ENCODE data around the gene UBE2L5. TPM values are rescaled to one million over a fixed set of nuclear protein-coding genes. Genes with fewer than 3 reads are reported as not detected.

Gene UBE2L5
- total RNA-seq, 1 donor from 2014 or later, result not detected

DNA sequence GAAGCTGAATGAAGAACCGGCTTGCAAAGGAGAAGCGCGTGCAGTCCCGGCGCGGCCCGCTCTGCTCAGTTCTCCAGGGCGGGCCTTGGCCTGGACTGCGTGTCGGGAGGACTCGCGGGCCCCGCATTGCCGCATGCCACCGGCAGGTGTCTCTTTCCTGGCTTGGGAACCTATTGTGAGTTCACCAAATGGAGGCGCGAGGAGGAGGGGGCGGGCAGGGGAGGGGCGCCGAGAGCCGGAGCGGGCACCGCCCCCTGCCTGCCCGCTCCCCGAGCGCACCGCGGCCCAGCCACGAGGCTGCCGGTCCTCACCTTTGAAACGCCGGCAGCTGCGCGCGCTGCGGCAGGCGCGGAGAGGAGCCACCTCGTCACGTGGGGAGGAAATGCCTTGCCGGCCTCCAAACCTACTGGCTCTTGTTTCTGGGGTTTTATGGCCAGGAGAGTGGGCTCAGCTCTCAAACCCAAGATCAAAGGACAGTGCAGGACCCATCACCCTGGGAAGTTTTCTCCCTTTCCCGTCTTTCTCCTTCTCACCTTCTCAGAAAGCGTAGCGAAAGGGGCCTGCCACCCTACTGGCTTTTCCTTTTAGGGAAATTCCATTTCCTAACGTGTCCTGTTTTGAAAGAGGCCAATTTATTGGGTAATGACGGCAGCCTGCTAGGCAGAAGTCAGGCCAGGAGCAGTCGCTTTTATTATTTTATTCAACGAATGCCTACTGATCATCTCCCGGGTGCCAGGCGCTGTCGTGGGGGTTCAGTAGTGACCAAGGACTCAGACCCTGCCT is 13.8 kb upstream of the UBE2L5 start:
- peak overlapping the region; percentile 83 for H3K4me2 ChIP-seq (ENCODE audit: low read length)
- FAIRE-seq, result no peak
- H2AFZ ChIP-seq (ENCODE audit: low read depth, low read length), result peak overlapping the region; percentile 94
- peak; percentile 77 for DNase-seq (ENCODE audit: low read depth)
- no peaks in the 10 kb centered on the region for H3K36me3 ChIP-seq (ENCODE audit: insufficient read depth, low read length)
- H3K36me3 Mint-ChIP-seq (ENCODE audit: low read depth, unreplicated experiment), result no peaks in the 10 kb centered on the region
- H3K4me3 Mint-ChIP-seq (ENCODE audit: unreplicated experiment), result peak overlapping the region; percentile 45
- no peaks in the 10 kb centered on the region for H3K79me2 ChIP-seq (ENCODE audit: insufficient read depth, low read length)
- H3K4me3 ChIP-seq (ENCODE audit: insufficient read depth, low read depth, low read length), result peak overlapping the region; percentile 34
- no peaks in the 10 kb centered on the region for H4K20me1 ChIP-seq (ENCODE audit: insufficient read depth, low read length)
- TF ChIP-seq CTCF (IDR thresholded peaks at IDR 0.05; ENCODE audit: insufficient read depth, low read depth, low read length) (peak; percentile 27), EZH2 (IDR thresholded peaks at IDR 0.05; ENCODE audit: insufficient read depth, low read length) (no peak)
- H3K4me1 ChIP-seq (ENCODE audit: insufficient read depth, low read length), result peaks cover 9% of the 10 kb centered on the region
- H3K4me1 Mint-ChIP-seq (ENCODE audit: low read depth, unreplicated experiment), result peaks cover 13% of the 10 kb centered on the region
- peak overlapping the region; percentile 75 for H3K27ac Mint-ChIP-seq (ENCODE audit: unreplicated experiment)
- H3K27me3 ChIP-seq (ENCODE audit: insufficient read depth, low read length), result no peaks in the 10 kb centered on the region
- no peak overlapping the region for H3K27ac ChIP-seq (ENCODE audit: low read depth, low read length)
- peaks cover 3% of the 10 kb centered on the region for H3K27me3 Mint-ChIP-seq (ENCODE audit: low read depth, unreplicated experiment)
- H3K9me3 Mint-ChIP-seq (ENCODE audit: unreplicated experiment), result no peaks in the 10 kb centered on the region
- peak overlapping the region; percentile 70 for H3K9ac ChIP-seq (ENCODE audit: low read length)
- no peaks in the 10 kb centered on the region for H3K9me3 ChIP-seq (ENCODE audit: insufficient read depth, low read depth, low read length)

DNA sequence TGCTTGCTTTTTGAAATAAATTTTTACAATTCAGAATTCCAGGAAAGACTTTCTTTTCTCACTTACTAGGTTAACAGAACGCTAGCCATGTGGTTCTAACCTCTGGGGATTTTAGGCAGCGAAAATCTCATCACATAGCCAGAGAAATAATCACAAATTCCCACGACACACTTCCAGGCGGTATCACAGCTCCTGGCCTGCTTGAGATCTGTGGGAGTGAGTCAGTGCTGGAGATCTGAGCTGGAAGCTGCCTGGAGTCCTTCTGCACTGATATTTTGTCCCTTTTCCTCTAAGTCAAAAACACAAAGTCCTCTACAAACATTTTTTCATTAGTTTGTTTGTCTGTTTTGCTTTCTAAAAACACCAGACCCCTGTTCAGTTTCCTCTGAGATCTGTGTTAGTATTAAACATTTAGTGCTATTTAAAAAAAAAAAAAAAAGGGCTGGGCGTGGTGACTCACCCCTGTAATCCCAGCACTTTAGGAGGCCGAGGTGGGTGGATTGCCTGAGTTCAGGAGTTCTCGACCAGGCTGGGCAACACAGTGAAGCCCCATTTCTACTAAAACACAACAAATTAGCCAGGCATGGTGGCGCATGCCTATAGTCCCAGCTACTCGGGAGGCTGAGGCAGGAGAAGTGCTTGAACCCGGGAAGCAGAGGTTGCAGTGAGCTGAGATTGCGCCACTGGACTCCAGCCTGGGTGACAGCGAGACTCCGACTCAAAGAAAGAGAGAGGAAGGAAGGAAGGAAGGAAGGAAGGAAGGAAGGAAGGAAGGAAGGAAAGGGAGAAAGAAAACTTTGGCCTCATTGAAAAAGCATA is 12.2 kb upstream of the UBE2L5 start:
- no peaks in the 10 kb centered on the region for H3K9me3 Mint-ChIP-seq (ENCODE audit: unreplicated experiment)
- TF ChIP-seq EZH2 (IDR thresholded peaks at IDR 0.05; ENCODE audit: insufficient read depth, low read length), result no peak
- no peak for TF ChIP-seq CTCF (IDR thresholded peaks at IDR 0.05; ENCODE audit: insufficient read depth, low read depth, low read length)
- FAIRE-seq (peak; percentile 84), DNase-seq (ENCODE audit: low read depth) (peak; percentile 80)
- peaks cover 11% of the 10 kb centered on the region for H3K4me1 Mint-ChIP-seq (ENCODE audit: low read depth, unreplicated experiment)
- H3K27ac Mint-ChIP-seq (ENCODE audit: unreplicated experiment), result peak overlapping the region; percentile 77
- H3K4me3 ChIP-seq (ENCODE audit: insufficient read depth, low read depth, low read length), result no peak overlapping the region
- no peaks in the 10 kb centered on the region for H4K20me1 ChIP-seq (ENCODE audit: insufficient read depth, low read length)
- no peak overlapping the region for H2AFZ ChIP-seq (ENCODE audit: low read depth, low read length)
- H3K79me2 ChIP-seq (ENCODE audit: insufficient read depth, low read length), result no peaks in the 10 kb centered on the region
- peaks cover 3% of the 10 kb centered on the region for H3K27me3 Mint-ChIP-seq (ENCODE audit: low read depth, unreplicated experiment)
- H3K27ac ChIP-seq (ENCODE audit: low read depth, low read length), result no peak overlapping the region
- no peaks in the 10 kb centered on the region for H3K36me3 Mint-ChIP-seq (ENCODE audit: low read depth, unreplicated experiment)
- H3K4me3 Mint-ChIP-seq (ENCODE audit: unreplicated experiment), result no peak overlapping the region
- no peaks in the 10 kb centered on the region for H3K9me3 ChIP-seq (ENCODE audit: insufficient read depth, low read depth, low read length)
- H3K9ac ChIP-seq (ENCODE audit: low read length), result no peak overlapping the region
- no peaks in the 10 kb centered on the region for H3K27me3 ChIP-seq (ENCODE audit: insufficient read depth, low read length)
- H3K4me1 ChIP-seq (ENCODE audit: insufficient read depth, low read length), result peaks cover 9% of the 10 kb centered on the region
- H3K36me3 ChIP-seq (ENCODE audit: insufficient read depth, low read length), result no peaks in the 10 kb centered on the region
- peak overlapping the region; percentile 16 for H3K4me2 ChIP-seq (ENCODE audit: low read length)

All from astrocyte (in vitro differentiated cells and primary cell).